Prostate gland (tissue), 2 donors: ENCODE data around the gene TMEM232.

Experiments
- POLR2A ChIP-seq: fragments of 450-650 bp; IDR thresholded peaks from one replicate; pipeline ENCODE4 v1.6.1; 2016; ENCODE audit warnings: antibody characterized with exemption, mild to moderate bottlenecking
- POLR2AphosphoS5 ChIP-seq: sonication (generic); formaldehyde crosslinking; IDR thresholded peaks from one replicate; pipeline ENCODE4 v1.6.1; 2017; ENCODE audit warnings: antibody characterized with exemption
- TF ChIP-seq, protein P1 (sequence below), 4 experiments: fragments of 200-600 bp in 2 of 4; fragments of 450-650 bp in 2 of 4; sonication (generic) in 2 of 4; IDR thresholded peaks; 1 replicate in 3 of 4; 2 replicates in 1 of 4; pipeline ENCODE4 v1.5.1; 2016 to 2019; ENCODE audit warnings: antibody characterized with exemption in 4 of 4, mild to moderate bottlenecking in 2 of 4, moderate library complexity in 2 of 4

DNA sequence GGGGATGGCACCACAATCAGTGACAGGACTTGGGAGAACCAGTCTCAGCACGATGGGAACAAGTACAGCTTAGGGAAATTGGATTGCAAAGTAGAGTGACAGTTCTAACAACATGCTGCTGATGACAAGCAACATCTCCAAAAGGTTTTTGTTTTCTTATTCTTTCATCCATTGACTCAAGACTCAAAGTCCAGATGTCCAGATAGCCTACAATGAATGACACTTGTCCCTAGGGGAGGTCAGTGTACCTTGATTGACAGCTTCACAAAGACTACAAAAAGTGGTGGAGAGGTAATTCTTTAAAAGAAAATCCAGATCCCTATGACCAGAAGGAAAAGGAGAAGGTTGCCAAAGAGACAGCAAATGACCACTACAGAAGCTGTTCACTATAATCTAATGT, 323.9 kb downstream of the TMEM232 start:
- TF ChIP-seq POLR2AphosphoS5 (no peak), POLR2A (no peak)
- TF ChIP-seq, protein P1, sequence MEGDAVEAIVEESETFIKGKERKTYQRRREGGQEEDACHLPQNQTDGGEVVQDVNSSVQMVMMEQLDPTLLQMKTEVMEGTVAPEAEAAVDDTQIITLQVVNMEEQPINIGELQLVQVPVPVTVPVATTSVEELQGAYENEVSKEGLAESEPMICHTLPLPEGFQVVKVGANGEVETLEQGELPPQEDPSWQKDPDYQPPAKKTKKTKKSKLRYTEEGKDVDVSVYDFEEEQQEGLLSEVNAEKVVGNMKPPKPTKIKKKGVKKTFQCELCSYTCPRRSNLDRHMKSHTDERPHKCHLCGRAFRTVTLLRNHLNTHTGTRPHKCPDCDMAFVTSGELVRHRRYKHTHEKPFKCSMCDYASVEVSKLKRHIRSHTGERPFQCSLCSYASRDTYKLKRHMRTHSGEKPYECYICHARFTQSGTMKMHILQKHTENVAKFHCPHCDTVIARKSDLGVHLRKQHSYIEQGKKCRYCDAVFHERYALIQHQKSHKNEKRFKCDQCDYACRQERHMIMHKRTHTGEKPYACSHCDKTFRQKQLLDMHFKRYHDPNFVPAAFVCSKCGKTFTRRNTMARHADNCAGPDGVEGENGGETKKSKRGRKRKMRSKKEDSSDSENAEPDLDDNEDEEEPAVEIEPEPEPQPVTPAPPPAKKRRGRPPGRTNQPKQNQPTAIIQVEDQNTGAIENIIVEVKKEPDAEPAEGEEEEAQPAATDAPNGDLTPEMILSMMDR (IDR thresholded peaks at IDR 0.05): no peak
